ENCODE data around the gene GDAP2.

Gene GDAP2

DNA sequence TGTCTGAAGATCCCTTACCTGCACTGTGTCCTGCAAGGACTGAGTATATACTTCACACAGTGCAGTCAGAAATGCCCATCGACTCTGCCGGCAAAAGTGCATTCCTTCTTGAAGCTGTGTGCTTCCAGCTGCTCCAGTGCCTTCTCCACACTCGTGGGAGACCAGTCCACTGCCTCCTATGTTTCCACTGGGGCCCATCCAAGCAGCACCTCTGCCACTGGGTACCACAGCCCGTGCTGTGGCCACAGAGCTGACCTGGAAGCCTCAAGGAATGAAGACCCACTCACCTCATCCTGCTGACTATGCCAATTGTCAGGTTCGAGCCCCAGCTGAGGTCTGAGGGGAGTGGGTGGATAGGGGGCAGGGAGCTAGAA, 108.1 kb downstream of the GDAP2 start:
- H3K27ac ChIP-seq, result no peak overlapping the region
- TF ChIP-seq CTCF (conservative IDR thresholded peaks at IDR 0.05), result no peak

DNA sequence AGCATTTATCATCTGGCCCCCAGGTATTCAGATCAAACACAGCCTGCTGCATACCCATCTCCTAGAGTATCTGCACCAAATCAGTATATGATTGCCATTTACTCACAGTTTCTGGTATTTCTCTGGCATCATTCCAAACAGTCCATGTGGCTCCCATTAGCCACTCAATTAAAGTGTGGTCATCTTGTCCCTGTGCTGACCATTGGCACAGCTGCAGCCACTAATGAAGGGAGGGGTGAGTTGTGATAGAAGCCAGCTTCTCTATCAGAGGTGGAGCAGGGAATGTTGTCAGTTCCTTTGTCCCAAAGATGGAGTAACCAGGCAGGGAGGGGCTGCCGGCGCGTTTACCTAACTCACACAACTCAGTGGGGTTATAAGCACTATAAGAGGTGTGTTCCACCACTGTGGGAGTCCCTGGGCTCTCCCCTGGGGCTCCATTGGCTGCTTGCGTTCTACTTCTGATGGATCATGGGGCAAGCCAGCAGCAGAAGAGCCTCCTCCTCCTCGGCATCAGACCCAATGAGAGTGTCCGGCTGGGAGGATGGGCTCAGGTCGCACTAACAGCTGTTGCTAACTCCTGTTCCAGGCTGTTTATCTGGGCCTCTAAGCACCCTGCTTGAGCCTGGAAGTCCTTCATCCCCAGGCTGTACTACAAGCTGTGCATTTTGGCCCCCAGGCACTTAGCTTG, 108.6 kb downstream of the GDAP2 start:
- TF ChIP-seq CTCF (conservative IDR thresholded peaks at IDR 0.05), result no peak
- no peak overlapping the region for H3K27ac ChIP-seq

GRCh38 chr1:117820096-117820495, 109.3 kb downstream of the GDAP2 start:
- no peak overlapping the region for H3K27ac ChIP-seq
- no peak for TF ChIP-seq CTCF (conservative IDR thresholded peaks at IDR 0.05)

- TF ChIP-seq CTCF (conservative IDR thresholded peaks at IDR 0.05), result no peak
- H3K27ac ChIP-seq, result no peak overlapping the region
These were observed 110.1 kb downstream of the GDAP2 start for GRCh38 chr1:117819301-117819700.

- H3K27ac ChIP-seq, result no peak overlapping the region
- no peak for TF ChIP-seq CTCF (conservative IDR thresholded peaks at IDR 0.05)
These were observed 111.0 kb downstream of the GDAP2 start for GRCh38 chr1:117818456-117818855.

DNA sequence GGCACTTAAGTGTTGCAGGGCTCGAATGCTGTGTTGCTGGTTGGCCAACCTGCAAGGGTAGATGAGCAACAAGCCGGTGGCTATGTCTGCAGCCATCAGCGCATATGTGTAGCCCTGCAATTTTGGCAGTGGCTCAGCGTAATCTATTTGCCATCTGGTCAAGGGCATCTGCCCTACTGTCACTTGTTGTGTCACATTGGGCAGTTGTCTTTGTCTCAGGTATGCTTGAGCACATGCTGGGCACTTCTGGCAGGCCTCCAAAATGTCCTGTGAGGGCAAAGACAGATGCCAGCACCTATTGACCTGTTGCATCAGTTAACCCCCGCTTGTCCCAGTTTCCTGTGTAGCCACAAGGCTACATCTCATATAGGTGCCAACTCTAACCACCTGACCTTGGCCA, 111.8 kb downstream of the GDAP2 start:
- H3K27ac ChIP-seq, result no peak overlapping the region
- no peak for TF ChIP-seq CTCF (conservative IDR thresholded peaks at IDR 0.05)

DNA sequence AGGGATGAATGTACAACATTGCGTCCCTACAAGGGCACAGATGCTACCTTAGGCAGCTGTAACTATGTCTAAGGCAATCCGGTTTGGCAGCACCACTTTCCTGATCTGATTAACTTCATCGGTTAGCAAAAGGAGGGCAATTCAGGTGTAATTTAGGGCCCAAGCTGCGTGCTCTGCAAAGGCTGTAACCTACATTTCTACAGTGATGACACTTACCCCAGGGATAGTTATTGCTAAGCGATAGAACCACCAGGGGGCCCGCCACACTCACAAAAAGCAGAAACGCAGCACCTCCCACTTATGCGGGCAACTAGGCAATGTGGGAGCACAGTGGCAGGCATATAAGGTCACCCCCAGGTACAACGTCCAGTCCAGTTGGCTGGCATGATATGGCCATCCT, 113.5 kb downstream of the GDAP2 start:
- H3K27ac ChIP-seq, result no peak overlapping the region

More for the DNA sequence above, 113.5 kb downstream of the GDAP2 start:
- TF ChIP-seq CTCF (conservative IDR thresholded peaks at IDR 0.05), result no peak

Data from VCaP (cell line).